Activated CD4-positive, alpha-beta T cell treated with anti-CD3 and anti-CD28 coated beads, Interleukin-2, Interleukin-6, amounts not matched to agents 100 ng/mL and 50 ng/mL, durations not matched to agents 16 hours and 8 hours (primary cell): ENCODE data around the gene SHC3.

Source experiments
- DNase-seq: peaks from one replicate; pipeline ENCODE4 v3.0.0-alpha.2; 2020

Gene SHC3

GRCh38 chr9:89183146-89183545 lies 4.5 kb upstream of the SHC3 start:
- no peak for DNase-seq

- DNase-seq: no peak
Measured at GRCh38 chr9:89182369-89182768, 3.8 kb upstream of the SHC3 start.

DNA sequence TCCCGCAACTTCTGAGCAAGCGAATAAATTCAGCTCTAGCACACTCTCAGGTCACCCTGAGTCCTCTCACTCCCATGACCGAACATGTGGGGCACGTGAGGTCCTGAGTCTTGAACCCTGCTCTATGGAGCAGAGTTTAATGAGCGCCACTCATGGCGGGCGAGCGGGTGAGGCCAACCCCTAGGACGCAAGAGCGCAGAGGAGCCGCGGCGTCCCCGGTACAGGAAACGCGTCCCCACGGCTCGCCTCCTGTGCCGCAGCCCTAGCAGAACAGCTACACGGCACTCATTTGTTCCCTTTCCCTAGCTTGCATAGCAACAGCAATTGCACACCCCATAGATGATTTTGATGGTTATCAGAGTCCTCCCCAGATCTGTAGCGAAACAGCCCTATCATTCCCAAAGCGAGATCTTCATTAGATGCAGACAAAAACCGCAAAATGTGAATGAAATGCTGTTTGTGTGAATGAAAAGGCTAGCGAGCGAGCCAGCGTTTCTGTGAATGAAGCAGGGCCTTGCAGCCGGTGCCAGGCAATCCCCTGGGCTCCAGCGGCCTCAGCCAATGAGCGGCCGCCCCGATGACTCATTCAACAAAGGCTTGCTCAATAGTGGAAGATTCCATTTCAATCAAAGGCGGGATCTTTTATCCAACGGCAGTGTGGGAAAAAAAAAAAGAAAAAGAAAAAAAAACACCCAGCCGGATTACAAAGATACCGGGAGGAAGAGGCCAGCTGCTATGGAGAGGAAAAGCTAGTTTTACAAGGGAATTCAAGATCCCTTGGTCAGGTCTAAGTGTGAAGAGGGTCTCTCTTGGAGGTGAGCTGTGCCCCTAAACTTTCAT lies 1.5 kb upstream of the SHC3 start:
- DNase-seq: peak; percentile 80

- no peak for DNase-seq
Measured at GRCh38 chr9:89179540-89179894, 899 bp upstream of the SHC3 start.

DNA sequence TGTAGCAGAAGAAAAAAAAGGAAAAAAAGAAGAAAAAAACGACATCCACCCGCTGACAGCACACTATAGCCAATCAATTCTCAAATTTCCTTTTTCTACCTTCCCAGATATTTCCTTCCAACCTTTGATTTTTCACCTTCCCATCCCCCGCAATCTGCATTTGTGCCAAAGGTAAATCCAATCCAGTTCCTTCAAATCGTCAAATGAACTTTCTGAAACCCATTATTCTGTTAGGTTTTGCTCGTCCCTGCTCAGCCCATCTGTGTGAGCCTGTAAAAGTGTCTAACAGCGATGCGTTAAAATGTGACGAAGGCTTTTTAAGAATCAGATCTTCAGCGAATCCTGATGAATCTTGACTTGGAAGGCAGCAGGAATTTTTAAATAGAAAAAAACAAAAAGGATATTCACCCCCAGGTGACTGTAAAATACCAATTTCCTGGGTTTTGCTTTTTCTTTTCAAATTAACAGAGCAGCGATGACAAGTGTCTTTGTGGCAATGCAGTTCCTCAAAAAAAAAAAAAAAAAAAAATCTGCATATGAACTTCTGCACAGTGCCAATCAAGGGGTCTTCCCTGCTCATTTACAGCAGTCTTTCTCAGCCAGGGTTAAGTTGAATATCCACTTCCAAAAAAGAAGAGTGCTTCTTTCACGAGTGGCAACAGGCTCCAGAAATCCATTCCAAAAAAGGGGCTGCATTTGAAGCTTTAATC lies 367 bp upstream of the SHC3 start:
- DNase-seq: no peak

GRCh38 chr9:89177012-89177943 lies 1.3 kb downstream of the SHC3 start:
- no peak for DNase-seq

GRCh38 chr9:89175828-89176261 lies 2.8 kb downstream of the SHC3 start:
- DNase-seq: no peak

DNA sequence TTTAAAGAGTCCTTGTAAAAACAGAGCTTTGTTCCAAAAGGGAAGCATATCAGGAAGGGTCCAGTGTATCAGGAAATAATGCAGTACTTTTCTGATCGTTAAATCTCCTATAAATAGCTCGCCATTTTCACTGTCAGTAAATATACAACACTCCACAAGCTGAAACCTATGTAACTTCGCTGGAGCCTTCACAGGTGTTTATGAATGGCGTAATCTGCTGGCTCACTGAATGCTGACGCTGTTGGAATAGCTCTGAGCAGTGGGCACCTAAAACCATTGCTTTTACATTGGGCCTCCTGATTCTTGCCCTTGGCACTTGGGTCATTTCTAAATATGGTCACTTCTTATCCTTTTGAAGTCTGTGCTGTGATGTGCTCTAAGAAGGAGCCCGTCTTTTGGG lies 4.3 kb downstream of the SHC3 start:
- no peak for DNase-seq

GRCh38 chr9:89173072-89173471 lies 5.5 kb downstream of the SHC3 start:
- no peak for DNase-seq

GRCh38 chr9:89172398-89172797 lies 6.2 kb downstream of the SHC3 start:
- DNase-seq: no peak

- DNase-seq: no peak
Measured at GRCh38 chr9:89171693-89172092, 6.9 kb downstream of the SHC3 start.

GRCh38 chr9:89171231-89171630 lies 7.4 kb downstream of the SHC3 start:
- DNase-seq: no peak

- DNase-seq: no peak
Measured at GRCh38 chr9:89168901-89169813, 9.5 kb downstream of the SHC3 start.

DNA sequence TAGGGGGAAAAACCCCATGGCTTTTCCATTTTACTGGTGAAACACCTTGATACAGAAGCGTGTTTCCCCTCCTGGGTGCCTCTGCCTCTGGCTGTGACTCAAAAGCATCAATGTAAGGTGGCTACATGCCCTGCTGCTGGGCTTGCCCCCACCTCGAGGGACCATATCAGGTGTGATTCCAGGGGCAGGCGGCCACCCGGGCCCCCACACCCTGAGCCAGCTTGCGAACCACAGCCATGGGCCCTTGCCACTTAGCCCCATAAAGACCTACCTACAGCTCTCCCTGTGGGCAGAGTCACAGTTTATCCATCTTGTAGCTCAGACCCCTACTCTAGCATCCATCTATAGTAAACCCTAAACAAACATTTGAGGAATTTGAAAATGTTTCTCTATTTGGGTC lies 10.8 kb downstream of the SHC3 start:
- DNase-seq: no peak

- no peak for DNase-seq
Measured at GRCh38 chr9:89166852-89167251, 11.8 kb downstream of the SHC3 start.

DNA sequence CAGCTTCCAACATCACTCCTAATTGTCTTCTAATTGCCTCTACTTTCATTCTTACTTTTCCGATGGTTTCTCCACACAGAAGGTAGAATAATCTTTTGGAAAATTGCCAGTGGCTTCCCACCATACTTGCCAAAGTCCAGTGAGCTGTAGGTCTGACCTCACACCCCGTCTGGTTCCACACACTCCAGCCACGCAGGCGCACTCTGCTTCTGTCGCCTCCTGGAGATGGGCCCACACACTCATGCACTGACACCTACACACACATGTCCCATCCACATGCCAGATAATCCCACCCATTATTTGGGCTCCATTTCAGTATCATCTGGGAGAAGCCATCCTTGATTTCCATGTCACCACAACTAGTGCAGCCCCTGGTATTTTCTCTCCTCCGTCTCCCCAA lies 12.7 kb downstream of the SHC3 start:
- DNase-seq: no peak

- no peak for DNase-seq
Measured at GRCh38 chr9:89165341-89165740, 13.3 kb downstream of the SHC3 start.

DNA sequence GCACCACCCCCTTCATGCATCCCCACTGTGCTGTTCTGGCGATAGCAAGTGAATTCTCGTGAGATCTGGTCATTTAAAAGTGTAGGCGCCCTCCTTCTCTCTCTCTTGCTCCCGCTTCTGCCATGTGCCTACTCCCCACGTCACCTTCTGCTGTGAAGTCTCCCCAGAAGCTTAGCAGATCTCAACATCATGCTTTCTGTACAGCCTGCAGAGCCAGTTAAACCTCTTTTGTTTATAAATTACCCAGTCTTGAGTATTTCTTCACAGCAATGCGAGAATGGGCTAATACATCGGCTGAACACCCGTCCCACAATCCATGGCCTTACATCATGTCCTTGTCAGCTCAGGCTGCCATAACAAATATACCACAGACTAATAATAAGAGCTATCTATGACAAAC lies 17.4 kb downstream of the SHC3 start:
- DNase-seq: no peak

DNA sequence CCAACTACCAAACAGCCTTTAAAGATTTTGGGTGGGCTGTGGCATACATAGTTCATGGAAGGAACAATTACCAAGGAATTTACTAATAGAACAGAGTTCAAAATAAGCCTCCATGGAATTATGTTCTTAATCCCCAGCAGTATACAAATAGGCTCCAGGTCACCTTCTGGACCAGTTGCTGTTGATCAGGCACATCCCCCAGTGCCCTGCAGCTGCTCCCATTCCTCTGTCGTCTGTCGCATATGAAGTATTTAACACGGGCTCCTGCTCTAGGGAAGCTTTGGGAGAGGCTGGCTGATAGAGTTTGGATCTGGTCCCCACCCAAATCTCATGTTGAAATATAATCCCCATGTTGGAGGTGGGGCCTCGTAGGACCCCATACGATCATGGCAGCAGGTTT lies 17.8 kb downstream of the SHC3 start:
- no peak for DNase-seq

DNA sequence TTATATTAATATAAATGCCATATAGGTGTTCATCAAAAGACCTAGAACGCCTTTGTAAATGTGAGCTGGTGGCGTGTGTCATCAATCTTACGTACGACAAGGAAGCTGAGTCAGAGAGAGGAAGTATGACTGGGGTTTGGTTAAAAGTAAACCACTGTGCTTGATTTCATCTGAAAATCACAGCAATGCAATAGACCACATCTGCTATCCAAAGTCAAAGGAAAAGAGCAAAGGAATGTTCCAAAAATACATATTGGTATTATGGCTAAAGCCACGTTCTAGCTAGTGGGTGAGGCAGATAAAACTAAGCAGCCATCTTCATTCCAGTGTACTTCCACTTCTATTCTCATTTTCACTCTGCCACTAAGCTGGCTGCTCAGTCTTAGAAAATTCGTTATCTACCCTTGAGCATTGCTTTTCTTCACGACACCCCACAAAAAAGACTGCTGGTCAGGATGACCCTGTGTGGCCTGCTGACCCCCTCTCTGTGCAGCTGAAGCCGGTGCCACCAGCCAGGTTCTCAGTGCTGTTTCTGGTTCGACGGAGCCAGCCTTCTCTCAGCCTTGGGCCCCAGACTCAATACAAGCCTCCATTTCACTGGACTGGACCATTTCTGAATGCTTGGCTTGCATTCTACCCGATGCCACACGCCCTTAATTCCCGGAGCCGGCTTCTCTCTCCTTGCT lies 23.8 kb downstream of the SHC3 start:
- DNase-seq: peak; percentile 68

- DNase-seq: no peak
Measured at GRCh38 chr9:89154218-89154617, 24.4 kb downstream of the SHC3 start.
